HepG2 (cell line): Measurements from ENCODE around the gene ST6GALNAC2. TPM values are rescaled to one million over a fixed set of nuclear protein-coding genes. Genes with fewer than 3 reads are reported as not detected.
A peak's percentile ranks its signal among the peaks of the same experiment; 100 is the strongest.
"Not testable (repeated sequence)": the region's sequence is repeated elsewhere in the genome, so short reads cannot be mapped to it uniquely, and the experiment has no call there.

Source experiments
- ADNP ChIP-seq: sonication (generic); formaldehyde crosslinking; IDR thresholded peaks from 2 replicates; pipeline ENCODE4 v1.4.0; 2020; ENCODE audit warnings: missing genetic modification reagents
- EP300 ChIP-seq, 3 experiments: sonication (generic) in 1 of 3; formaldehyde crosslinking in 1 of 3; IDR thresholded peaks; 2 replicates each; pipeline versions ENCODE4 v1.5.1 to v1.6.1; 2011 to 2020; ENCODE audit warnings: low read depth in 2 of 3, low read length in 2 of 3, borderline replicate concordance in 1 of 3, improper control_type of control experiment in 1 of 3, mild to moderate bottlenecking in 1 of 3, missing genetic modification reagents in 1 of 3, moderate library complexity in 1 of 3
- FOXK1 ChIP-seq: sonication (generic); formaldehyde crosslinking; IDR thresholded peaks from 2 replicates; pipeline ENCODE4 v1.4.0; 2020; ENCODE audit warnings: low read depth, missing genetic modification reagents, borderline replicate concordance
- GFI1 ChIP-seq: sonication (generic); formaldehyde crosslinking; IDR thresholded peaks from 2 replicates; pipeline ENCODE4 v1.5.0; 2020; ENCODE audit warnings: missing genetic modification reagents, mild to moderate bottlenecking, borderline replicate concordance
- NCOR1 ChIP-seq: fragments of 200-600 bp; sonication (generic); IDR thresholded peaks from 2 replicates; pipeline ENCODE4 v1.7.0; 2017; ENCODE audit warnings: antibody characterized with exemption, low read length, borderline replicate concordance
- NR2F1 ChIP-seq, 2 experiments: fragments of 450-650 bp in 1 of 2; formaldehyde crosslinking in 1 of 2; IDR thresholded peaks; 2 replicates each; pipeline versions ENCODE4 v1.5.0 to v1.6.1; 2016 to 2020; ENCODE audit warnings: mild to moderate bottlenecking in 1 of 2, missing compliant biosample characterization in 1 of 2, missing genetic modification reagents in 1 of 2, moderate library complexity in 1 of 2
- ZFP90 ChIP-seq: sonication (generic); formaldehyde crosslinking; IDR thresholded peaks from 2 replicates; pipeline ENCODE4 v1.8.0; 2022; ENCODE audit warnings: missing genetic modification reagents, mild to moderate bottlenecking, inconsistent platforms, borderline replicate concordance
- ZNF329 ChIP-seq: sonication (generic); formaldehyde crosslinking; IDR thresholded peaks from 2 replicates; pipeline ENCODE4 v1.9.0; 2021; ENCODE audit warnings: low read depth, mild to moderate bottlenecking, missing genetic modification reagents
- ZNF678 ChIP-seq: sonication (generic); formaldehyde crosslinking; IDR thresholded peaks from 2 replicates; pipeline ENCODE4 v1.4.0; 2020; ENCODE audit warnings: mild to moderate bottlenecking, missing genetic modification reagents
- ZNF776 ChIP-seq: sonication (generic); formaldehyde crosslinking; IDR thresholded peaks from 2 replicates; pipeline ENCODE4 v1.4.0; 2020; ENCODE audit warnings: mild to moderate bottlenecking, missing genetic modification reagents
- polyA plus RNA-seq, 8 experiments: library from polyadenylated mRNA; depleted of rRNA in 3 of 8; stranded (reverse) in 7 of 8; unstranded in 1 of 8; fragments of >200 nt; fragmentation: Illumina TruSeq in 4 of 8; extraction: Trizol in 4 of 8; gene quantifications; 2 replicates each; pipeline versions ENCODE4 v1.2.1 to v1.2.3, GENCODE V29; 2011 to 2016; ENCODE audit warnings: low read depth in 4 of 8, missing spikeins in 1 of 8, mixed read lengths in 1 of 8; ENCODE audit not compliant: insufficient read depth in 1 of 8
- total RNA-seq, 5 experiments: library from RNA; depleted of rRNA; stranded (reverse); fragments of >200 nt; fragmentation: Illumina TruSeq; extraction: Trizol; gene quantifications; 2 replicates each; pipeline ENCODE4 v1.2.3, GENCODE V29; 2016; ENCODE audit warnings: low read depth in 1 of 5
- TF ChIP-seq, protein P1 (sequence below): sonication (generic); formaldehyde crosslinking; conservative IDR thresholded peaks from 2 replicates; pipeline ENCODE4 v1.4.0; 2020; ENCODE audit warnings: mild to moderate bottlenecking, missing genetic modification reagents, moderate library complexity
- TF ChIP-seq, protein P2 (sequence below): sonication (generic); formaldehyde crosslinking; IDR thresholded peaks from 2 replicates; pipeline ENCODE4 v1.4.0; 2020; ENCODE audit warnings: low read depth, mild to moderate bottlenecking, missing genetic modification reagents
- TF ChIP-seq, protein P3 (sequence below): sonication (generic); formaldehyde crosslinking; IDR thresholded peaks from 2 replicates; pipeline ENCODE4 v1.5.0; 2020; ENCODE audit warnings: mild to moderate bottlenecking, missing genetic modification reagents, borderline replicate concordance

The ST6GALNAC2 gene
- total and polyA plus RNA-seq, 2 of the 13 experiments (the other 11 are each of a cell fraction or from before 2014, with no cell fraction given), result 0.12 to 0.49 TPM

DNA sequence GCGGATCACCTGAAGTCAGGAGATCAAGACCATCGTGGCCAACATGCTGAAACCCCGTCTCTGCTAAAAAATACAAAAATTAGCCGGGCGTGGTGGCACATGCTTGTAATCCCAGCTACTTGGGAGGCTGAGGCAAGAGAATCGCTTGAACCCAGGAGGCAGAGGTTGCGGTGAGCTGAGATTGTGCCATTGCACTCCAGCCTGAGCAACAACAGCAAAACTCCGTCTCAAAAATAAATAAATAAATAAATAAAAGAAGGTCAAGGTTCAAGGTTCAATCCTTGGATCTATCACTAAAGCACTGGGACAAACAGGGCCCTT, 60.2 kb downstream of the ST6GALNAC2 start (continued):
- TF ChIP-seq NR2F1 (CRISPR knock-in tag; IDR thresholded peaks at IDR 0.05) (peak in 1 of 2 experiments; percentile 77; a peak in 3 of 4 replicates), GFI1 (CRISPR knock-in tag) (0 out of 2 replicates have a peak, but pooled peaks have one; percentile 66), ZNF776 (0 out of 2 replicates have a peak, but pooled peaks have one; percentile 16), ZNF329 (0 out of 2 replicates have a peak, but pooled peaks have one; percentile 5), ZFP90 (CRISPR knock-in tag) (0 out of 2 replicates have a peak, but pooled peaks have one; percentile 22), FOXK1 (CRISPR knock-in tag) (0 out of 2 replicates have a peak, but pooled peaks have one; percentile 35), ADNP (CRISPR knock-in tag) (peak; percentile 4; the same call in 1 of the 2 replicates), EP300 (IDR thresholded peaks at IDR 0.05; ENCODE audit: low read depth in 2 of 2, low read length in 2 of 2) (peak in 1 of 2 experiments; percentile 4; a peak in 1 of 4 replicates), NCOR1 (peak; percentile 49; the same call in 1 of the 2 replicates), ZNF678 (CRISPR knock-in tag) (0 out of 2 replicates have a peak, but pooled peaks have one; percentile 29)
- TF ChIP-seq, protein P1, sequence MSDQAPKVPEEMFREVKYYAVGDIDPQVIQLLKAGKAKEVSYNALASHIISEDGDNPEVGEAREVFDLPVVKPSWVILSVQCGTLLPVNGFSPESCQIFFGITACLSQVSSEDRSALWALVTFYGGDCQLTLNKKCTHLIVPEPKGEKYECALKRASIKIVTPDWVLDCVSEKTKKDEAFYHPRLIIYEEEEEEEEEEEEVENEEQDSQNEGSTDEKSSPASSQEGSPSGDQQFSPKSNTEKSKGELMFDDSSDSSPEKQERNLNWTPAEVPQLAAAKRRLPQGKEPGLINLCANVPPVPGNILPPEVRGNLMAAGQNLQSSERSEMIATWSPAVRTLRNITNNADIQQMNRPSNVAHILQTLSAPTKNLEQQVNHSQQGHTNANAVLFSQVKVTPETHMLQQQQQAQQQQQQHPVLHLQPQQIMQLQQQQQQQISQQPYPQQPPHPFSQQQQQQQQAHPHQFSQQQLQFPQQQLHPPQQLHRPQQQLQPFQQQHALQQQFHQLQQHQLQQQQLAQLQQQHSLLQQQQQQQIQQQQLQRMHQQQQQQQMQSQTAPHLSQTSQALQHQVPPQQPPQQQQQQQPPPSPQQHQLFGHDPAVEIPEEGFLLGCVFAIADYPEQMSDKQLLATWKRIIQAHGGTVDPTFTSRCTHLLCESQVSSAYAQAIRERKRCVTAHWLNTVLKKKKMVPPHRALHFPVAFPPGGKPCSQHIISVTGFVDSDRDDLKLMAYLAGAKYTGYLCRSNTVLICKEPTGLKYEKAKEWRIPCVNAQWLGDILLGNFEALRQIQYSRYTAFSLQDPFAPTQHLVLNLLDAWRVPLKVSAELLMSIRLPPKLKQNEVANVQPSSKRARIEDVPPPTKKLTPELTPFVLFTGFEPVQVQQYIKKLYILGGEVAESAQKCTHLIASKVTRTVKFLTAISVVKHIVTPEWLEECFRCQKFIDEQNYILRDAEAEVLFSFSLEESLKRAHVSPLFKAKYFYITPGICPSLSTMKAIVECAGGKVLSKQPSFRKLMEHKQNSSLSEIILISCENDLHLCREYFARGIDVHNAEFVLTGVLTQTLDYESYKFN (CRISPR knock-in tag), result 0 out of 2 replicates have a peak, but pooled peaks have one; percentile 46
- TF ChIP-seq, protein P2, sequence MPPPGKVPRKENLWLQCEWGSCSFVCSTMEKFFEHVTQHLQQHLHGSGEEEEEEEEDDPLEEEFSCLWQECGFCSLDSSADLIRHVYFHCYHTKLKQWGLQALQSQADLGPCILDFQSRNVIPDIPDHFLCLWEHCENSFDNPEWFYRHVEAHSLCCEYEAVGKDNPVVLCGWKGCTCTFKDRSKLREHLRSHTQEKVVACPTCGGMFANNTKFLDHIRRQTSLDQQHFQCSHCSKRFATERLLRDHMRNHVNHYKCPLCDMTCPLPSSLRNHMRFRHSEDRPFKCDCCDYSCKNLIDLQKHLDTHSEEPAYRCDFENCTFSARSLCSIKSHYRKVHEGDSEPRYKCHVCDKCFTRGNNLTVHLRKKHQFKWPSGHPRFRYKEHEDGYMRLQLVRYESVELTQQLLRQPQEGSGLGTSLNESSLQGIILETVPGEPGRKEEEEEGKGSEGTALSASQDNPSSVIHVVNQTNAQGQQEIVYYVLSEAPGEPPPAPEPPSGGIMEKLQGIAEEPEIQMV, result 0 out of 2 replicates have a peak, but pooled peaks have one; percentile 16
- TF ChIP-seq, protein P3, sequence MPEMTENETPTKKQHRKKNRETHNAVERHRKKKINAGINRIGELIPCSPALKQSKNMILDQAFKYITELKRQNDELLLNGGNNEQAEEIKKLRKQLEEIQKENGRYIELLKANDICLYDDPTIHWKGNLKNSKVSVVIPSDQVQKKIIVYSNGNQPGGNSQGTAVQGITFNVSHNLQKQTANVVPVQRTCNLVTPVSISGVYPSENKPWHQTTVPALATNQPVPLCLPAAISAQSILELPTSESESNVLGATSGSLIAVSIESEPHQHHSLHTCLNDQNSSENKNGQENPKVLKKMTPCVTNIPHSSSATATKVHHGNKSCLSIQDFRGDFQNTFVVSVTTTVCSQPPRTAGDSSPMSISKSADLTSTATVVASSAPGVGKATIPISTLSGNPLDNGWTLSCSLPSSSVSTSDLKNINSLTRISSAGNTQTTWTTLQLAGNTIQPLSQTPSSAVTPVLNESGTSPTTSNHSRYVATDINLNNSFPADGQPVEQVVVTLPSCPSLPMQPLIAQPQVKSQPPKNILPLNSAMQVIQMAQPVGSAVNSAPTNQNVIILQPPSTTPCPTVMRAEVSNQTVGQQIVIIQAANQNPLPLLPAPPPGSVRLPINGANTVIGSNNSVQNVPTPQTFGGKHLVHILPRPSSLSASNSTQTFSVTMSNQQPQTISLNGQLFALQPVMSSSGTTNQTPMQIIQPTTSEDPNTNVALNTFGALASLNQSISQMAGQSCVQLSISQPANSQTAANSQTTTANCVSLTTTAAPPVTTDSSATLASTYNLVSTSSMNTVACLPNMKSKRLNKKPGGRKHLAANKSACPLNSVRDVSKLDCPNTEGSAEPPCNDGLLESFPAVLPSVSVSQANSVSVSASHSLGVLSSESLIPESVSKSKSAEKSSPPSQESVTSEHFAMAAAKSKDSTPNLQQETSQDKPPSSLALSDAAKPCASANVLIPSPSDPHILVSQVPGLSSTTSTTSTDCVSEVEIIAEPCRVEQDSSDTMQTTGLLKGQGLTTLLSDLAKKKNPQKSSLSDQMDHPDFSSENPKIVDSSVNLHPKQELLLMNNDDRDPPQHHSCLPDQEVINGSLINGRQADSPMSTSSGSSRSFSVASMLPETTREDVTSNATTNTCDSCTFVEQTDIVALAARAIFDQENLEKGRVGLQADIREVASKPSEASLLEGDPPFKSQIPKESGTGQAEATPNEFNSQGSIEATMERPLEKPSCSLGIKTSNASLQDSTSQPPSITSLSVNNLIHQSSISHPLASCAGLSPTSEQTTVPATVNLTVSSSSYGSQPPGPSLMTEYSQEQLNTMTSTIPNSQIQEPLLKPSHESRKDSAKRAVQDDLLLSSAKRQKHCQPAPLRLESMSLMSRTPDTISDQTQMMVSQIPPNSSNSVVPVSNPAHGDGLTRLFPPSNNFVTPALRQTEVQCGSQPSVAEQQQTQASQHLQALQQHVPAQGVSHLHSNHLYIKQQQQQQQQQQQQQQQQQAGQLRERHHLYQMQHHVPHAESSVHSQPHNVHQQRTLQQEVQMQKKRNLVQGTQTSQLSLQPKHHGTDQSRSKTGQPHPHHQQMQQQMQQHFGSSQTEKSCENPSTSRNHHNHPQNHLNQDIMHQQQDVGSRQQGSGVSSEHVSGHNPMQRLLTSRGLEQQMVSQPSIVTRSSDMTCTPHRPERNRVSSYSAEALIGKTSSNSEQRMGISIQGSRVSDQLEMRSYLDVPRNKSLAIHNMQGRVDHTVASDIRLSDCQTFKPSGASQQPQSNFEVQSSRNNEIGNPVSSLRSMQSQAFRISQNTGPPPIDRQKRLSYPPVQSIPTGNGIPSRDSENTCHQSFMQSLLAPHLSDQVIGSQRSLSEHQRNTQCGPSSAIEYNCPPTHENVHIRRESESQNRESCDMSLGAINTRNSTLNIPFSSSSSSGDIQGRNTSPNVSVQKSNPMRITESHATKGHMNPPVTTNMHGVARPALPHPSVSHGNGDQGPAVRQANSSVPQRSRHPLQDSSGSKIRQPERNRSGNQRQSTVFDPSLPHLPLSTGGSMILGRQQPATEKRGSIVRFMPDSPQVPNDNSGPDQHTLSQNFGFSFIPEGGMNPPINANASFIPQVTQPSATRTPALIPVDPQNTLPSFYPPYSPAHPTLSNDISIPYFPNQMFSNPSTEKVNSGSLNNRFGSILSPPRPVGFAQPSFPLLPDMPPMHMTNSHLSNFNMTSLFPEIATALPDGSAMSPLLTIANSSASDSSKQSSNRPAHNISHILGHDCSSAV (CRISPR knock-in tag), result 0 out of 2 replicates have a peak, but pooled peaks have one; percentile 21
- TF ChIP-seq EP300 (CRISPR knock-in tag; IDR thresholded peaks at IDR 0.05; ENCODE audit: borderline replicate concordance), result not testable (repeated sequence)
